K562 (cell line): ENCODE data around the gene SLC1A5. TPM values are rescaled to one million over a fixed set of nuclear protein-coding genes. Genes with fewer than 3 reads are reported as not detected.
A peak's percentile ranks its signal among the peaks of the same experiment; 100 is the strongest.

Source experiments
- ATAC-seq: fragments of 200-7000 bp; cut with Tn5 transposase; 3 replicates; pipeline ENCODE4 v1.9.1; 2020; ENCODE audit warnings: moderate library complexity
- BruUV-seq: library from RNA; stranded (reverse); fragments of 400-500 nt; replicated peaks from 2 replicates; lab custom pipeline; 2021; lab: Mats Ljungman, UMichigan
- CTCF ChIA-PET: fragments of 300-600 bp; formaldehyde crosslinking; extraction: SDS; loops from one replicate; lab custom pipeline; 2021; ENCODE audit warnings: low intra/inter-chr PET ratio; lab: Yijun Ruan, JAX
- POLR2A ChIA-PET: fragments of 300-600, 350-650 bp; sonication (Branson Sonifier 250); formaldehyde crosslinking; extraction: SDS; loops from one replicate; lab custom pipeline; 2021; ENCODE audit warnings: antibody characterized with exemption, inconsistent platforms; lab: Yijun Ruan, JAX
- DNase-seq, 4 experiments: peaks; one replicate each; pipeline versions ENCODE4 v3.0.0 to v3.0.0-alpha.2; 2011 to 2018; ENCODE audit warnings: low spot score in 3 of 4, mixed read lengths in 3 of 4; ENCODE audit errors: extremely low read depth in 1 of 4
- FAIRE-seq: peaks from 2 replicates; lab custom pipeline; 2011; peaks lifted over from hg19 to GRCh38; lab: Jason Lieb, UNC
- H2AFZ ChIP-seq: 2 replicates; pipeline ENCODE4 v1.6.0; 2011; ENCODE audit warnings: low read depth, low read length, control low read depth, inconsistent platforms
- H3K27ac ChIP-seq: fragments of 200-600 bp; 3 replicates; pipeline ENCODE4 v1.8.0; 2011; ENCODE audit warnings: low read depth, mild to moderate bottlenecking, control low read depth, inconsistent platforms, low read length, moderate library complexity, mixed read lengths; ENCODE audit errors: extremely low read depth
- H3K27me3 ChIP-seq, 2 experiments: fragments of 300-600 bp in 1 of 2; 2 replicates in 1 of 2; 3 replicates in 1 of 2; pipeline versions ENCODE4 v1.6.0 to v1.8.0; 2011; ENCODE audit warnings: inconsistent platforms in 2 of 2, low read length in 2 of 2, mild to moderate bottlenecking in 1 of 2, mixed read lengths in 1 of 2, moderate library complexity in 1 of 2; ENCODE audit not compliant: control insufficient read depth in 2 of 2, insufficient read depth in 2 of 2
- H3K36me3 ChIP-seq: fragments of 300-600 bp; 3 replicates; pipeline ENCODE4 v1.8.0; 2011; ENCODE audit warnings: mild to moderate bottlenecking, low read length, inconsistent platforms; ENCODE audit not compliant: control insufficient read depth, insufficient read depth
- H3K4me1 ChIP-seq, 2 experiments: fragments of 200-600 bp in 1 of 2; replicated peaks in 1 of 2; 2 replicates in 1 of 2; 3 replicates in 1 of 2; pipeline versions ENCODE4 v1.5.1 to v1.8.0; 2011; ENCODE audit warnings: inconsistent platforms in 2 of 2, low read length in 2 of 2, mild to moderate bottlenecking in 1 of 2, mixed read lengths in 1 of 2, moderate library complexity in 1 of 2; ENCODE audit not compliant: control insufficient read depth in 2 of 2, insufficient read depth in 2 of 2
- H3K4me2 ChIP-seq: 2 replicates; pipeline ENCODE4 v1.6.1; 2011; ENCODE audit warnings: low read length, control low read depth, inconsistent platforms, mixed read lengths; ENCODE audit not compliant: insufficient read depth
- H3K4me3 ChIP-seq: fragments of 200-600 bp; sonication (generic), shearing (Covaris generic); 2 replicates; pipeline ENCODE4 v1.5.1; 2016; ENCODE audit warnings: control low read depth, inconsistent platforms
- H3K79me2 ChIP-seq: fragments of 200-600 bp; 3 replicates; pipeline ENCODE4 v1.8.0; 2011; ENCODE audit warnings: low read length, inconsistent platforms; ENCODE audit not compliant: control insufficient read depth, insufficient read depth
- H3K9ac ChIP-seq, 2 experiments: 2 replicates each; pipeline versions ENCODE4 v1.6.0 to v1.6.1; 2011; ENCODE audit warnings: low read depth in 2 of 2, low read length in 2 of 2, control low read depth in 1 of 2, inconsistent platforms in 1 of 2, mild to moderate bottlenecking in 1 of 2, mixed read lengths in 1 of 2; ENCODE audit not compliant: insufficient read depth in 1 of 2
- H3K9me1 ChIP-seq: one replicate; pipeline ENCODE4 v1.6.0; 2011; ENCODE audit warnings: inconsistent platforms, mild to moderate bottlenecking, low read length, moderate library complexity; ENCODE audit not compliant: control insufficient read depth, insufficient read depth
- H3K9me3 ChIP-seq: replicated peaks from 2 replicates; pipeline ENCODE4 v1.5.1; 2011; ENCODE audit warnings: low read depth, low read length, inconsistent platforms; ENCODE audit not compliant: control insufficient read depth, insufficient read depth
- H4K20me1 ChIP-seq: replicated peaks from 2 replicates; pipeline ENCODE4 v1.6.1; 2011; ENCODE audit warnings: low read length, inconsistent platforms, mixed read lengths; ENCODE audit not compliant: control insufficient read depth, insufficient read depth
- BRCA1 ChIP-seq, 2 experiments: fragments of 450-650 bp in 1 of 2; sonication (generic) in 1 of 2; formaldehyde crosslinking in 1 of 2; IDR thresholded peaks; 2 replicates each; pipeline versions ENCODE4 v1.5.0 to v1.6.1; 2017 to 2020; ENCODE audit warnings: mild to moderate bottlenecking in 1 of 2, missing genetic modification reagents in 1 of 2
- CBX1 ChIP-seq: sonication (generic); IDR thresholded peaks from 2 replicates; pipeline ENCODE4 v1.6.1; 2016; ENCODE audit warnings: antibody characterized with exemption, low read depth, mild to moderate bottlenecking
- CBX5 ChIP-seq: IDR thresholded peaks from 2 replicates; pipeline ENCODE4 v1.6.1; 2014; ENCODE audit warnings: low read depth, borderline replicate concordance
- CREB1 ChIP-seq, 2 experiments: sonication (generic) in 1 of 2; formaldehyde crosslinking in 1 of 2; IDR thresholded peaks; 2 replicates each; pipeline versions ENCODE4 v1.6.1 to v1.8.0; 2012 to 2022; ENCODE audit warnings: inconsistent platforms in 1 of 2, mild to moderate bottlenecking in 1 of 2, missing genetic modification reagents in 1 of 2, moderate library complexity in 1 of 2
- CREB3 ChIP-seq: fragments of 450-650 bp; conservative IDR thresholded peaks from 2 replicates; pipeline ENCODE4 v1.6.1; 2016; ENCODE audit warnings: missing genetic modification characterization, low read depth, mild to moderate bottlenecking, missing compliant biosample characterization, moderate library complexity
- FOXP1 ChIP-seq: sonication (generic); formaldehyde crosslinking; IDR thresholded peaks from 2 replicates; pipeline ENCODE4 v1.8.0; 2022; ENCODE audit warnings: mild to moderate bottlenecking, missing genetic modification reagents
- GATAD2B ChIP-seq: fragments of 450-650 bp; IDR thresholded peaks from 2 replicates; pipeline ENCODE4 v1.6.1; 2017; ENCODE audit warnings: mild to moderate bottlenecking, borderline replicate concordance
- HCFC1 ChIP-seq: IDR thresholded peaks from 2 replicates; pipeline ENCODE4 v1.6.1; 2012; ENCODE audit warnings: low read depth, low read length, improper control_type of control experiment
- TCF3 ChIP-seq: sonication (generic); formaldehyde crosslinking; IDR thresholded peaks from 2 replicates; pipeline ENCODE4 v1.4.0; 2020; ENCODE audit warnings: mild to moderate bottlenecking, missing genetic modification reagents
- YBX1 ChIP-seq: fragments of 450-650 bp; IDR thresholded peaks from 2 replicates; pipeline ENCODE4 v1.7.1; 2016; ENCODE audit warnings: mild to moderate bottlenecking
- ZFP30 ChIP-seq: fragments of 250-450 bp; sonication (Bioruptor Pico); IDR thresholded peaks from 2 replicates; pipeline ENCODE4 v1.8.0; 2022; ENCODE audit warnings: moderate library complexity, mild to moderate bottlenecking, inconsistent platforms, borderline replicate concordance
- ZNF507 ChIP-seq: conservative IDR thresholded peaks from 2 replicates; pipeline ENCODE4 v1.6.1; 2017; ENCODE audit warnings: missing genetic modification characterization, missing compliant biosample characterization
- WGBS: fragments of 100-300 bp; shearing (Covaris generic); methylation state at CpG from one replicate; pipeline ENCODE4 v1.1.6; 2016; ENCODE audit warnings: low coverage, mixed read lengths; ENCODE audit not compliant: insufficient coverage; ENCODE audit errors: missing lambda C conversion rate; 5-methylcytosine and 5-hydroxymethylcytosine counted together
- in situ Hi-C: fragments of 300-500 bp; cut with MboI; formaldehyde crosslinking; loops from 4 replicates; pipeline ENCODE4 v1.15.0; 2018; ENCODE audit warnings: inconsistent platforms, mixed read lengths
- intact Hi-C: fragments of 100-400 bp; cut with micrococcal nuclease; formaldehyde crosslinking; loops from 2 replicates; pipeline ENCODE4 v1.14.2; 2022
- polyA plus RNA-seq, 8 experiments: library from polyadenylated mRNA; depleted of rRNA in 4 of 8; stranded (reverse) in 5 of 8; unstranded in 3 of 8; fragments of >200 nt; fragmentation: Nextera tagmentation in 2 of 8; fragmentation: Illumina TruSeq in 1 of 8; extraction: Ambion mirVana in 2 of 8; extraction: Trizol in 1 of 8; gene quantifications; 2 replicates each; pipeline versions ENCODE4 v1.2.1 to v1.2.3, GENCODE V29; 2011 to 2014; ENCODE audit warnings: inconsistent platforms in 1 of 8, missing spikeins in 1 of 8
- total RNA-seq, 7 experiments: library from RNA; depleted of rRNA in 6 of 7; stranded (reverse); fragments of >200 nt in 6 of 7; fragmentation: Illumina TruSeq in 2 of 7; extraction: Trizol in 2 of 7; gene quantifications; 2 replicates each; pipeline versions ENCODE4 v1.2.1 to v1.2.3, GENCODE V29; 2011 to 2021; ENCODE audit warnings: low replicate concordance in 1 of 7
- TF ChIP-seq, protein P1 (sequence below): fragments of 450-650 bp; formaldehyde crosslinking; IDR thresholded peaks from 2 replicates; pipeline ENCODE4 v1.4.0; 2020; ENCODE audit warnings: mild to moderate bottlenecking, moderate library complexity
- TF ChIP-seq, protein P2 (sequence below): fragments of 250-450 bp; sonication (Bioruptor Pico); IDR thresholded peaks from 2 replicates; pipeline ENCODE4 v1.5.0; 2021; ENCODE audit warnings: mild to moderate bottlenecking, moderate library complexity

The SLC1A5 gene
- total and polyA plus RNA-seq, 9 of the 15 experiments (the other 6 are each of a cell fraction or from before 2014, with no cell fraction given), result 31.2 to 417 (median 134) TPM

DNA sequence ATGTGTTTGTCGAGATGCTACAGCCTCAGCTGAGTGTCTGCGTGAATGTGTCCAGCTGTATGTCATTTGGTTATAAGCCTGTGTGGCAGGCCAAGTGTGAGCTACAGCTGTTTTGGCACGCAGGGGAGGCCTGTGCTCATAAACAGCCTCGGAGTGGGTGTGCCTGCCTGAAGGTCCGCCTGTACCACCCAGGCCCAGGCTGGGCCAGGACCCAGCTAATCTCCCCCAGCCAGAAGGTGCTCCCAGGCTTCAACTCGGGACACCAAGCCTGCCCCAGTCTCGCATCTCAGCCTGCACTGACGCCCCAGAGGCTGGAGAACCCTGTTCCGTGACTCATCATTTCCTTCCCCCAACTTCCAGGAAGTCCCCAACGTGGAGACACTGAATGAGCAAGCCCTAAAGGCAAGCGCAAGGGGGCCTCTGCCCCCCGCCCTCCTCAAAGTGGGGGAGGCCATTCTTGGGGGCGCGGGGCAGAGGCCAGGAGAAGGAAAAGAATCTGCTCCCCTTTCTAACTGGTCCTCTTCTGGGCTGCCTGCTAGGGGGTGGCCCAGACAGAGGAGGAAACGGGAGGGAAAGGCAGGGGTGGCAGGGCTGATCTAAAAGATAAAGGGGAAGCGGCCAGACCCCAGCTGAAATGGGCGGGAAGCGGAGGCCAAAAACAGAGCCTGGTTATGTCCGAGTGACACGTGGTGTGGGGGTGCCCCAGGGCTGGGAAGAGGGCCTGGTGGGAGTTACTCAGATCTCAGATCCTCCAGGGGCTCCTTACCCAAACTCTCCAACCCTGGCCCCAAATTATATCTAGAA, 2.0 kb downstream of the SLC1A5 start:
- DNase-seq (peak; percentile 75 to 97 (median 84)), ATAC-seq (peak; percentile 60), FAIRE-seq (peak; percentile 92)
- in situ Hi-C loops (no loop called here), intact Hi-C loops (loop anchor here (5.0 kb wide), 1 partner anchor 41 kb away; no protein-coding TSS in a partner anchor)
- CTCF ChIA-PET, result no interaction called here
- POLR2A ChIA-PET, result interaction anchor here (0.6 to 5.9 kb wide), 28 partner anchors 9 to 1785 kb away, joined by 3 to 89 read pairs (median 4); partner anchors contain the start of genes AP2S1 and DACT3
- H3K9me1 ChIP-seq, result peaks cover 5% of the 10 kb centered on the region
- no peaks in the 10 kb centered on the region for H3K27me3 ChIP-seq
- 0% methylated on average over 15 of the region's 20 CpGs for WGBS
- peak overlapping the region; percentile 92 for H3K4me2 ChIP-seq
- BruUV-seq, result TSS peak; percentile 72
- no peaks in the 10 kb centered on the region for H3K9me3 ChIP-seq
- H4K20me1 ChIP-seq, result peaks cover 52% of the 10 kb centered on the region
- H3K36me3 ChIP-seq, result peaks cover 52% of the 10 kb centered on the region
- no peak overlapping the region for H2AFZ ChIP-seq
- peak overlapping the region; percentile 91 for H3K4me3 ChIP-seq
- H3K4me1 ChIP-seq, result peaks cover 28 to 49% of the 10 kb centered on the region in 2 experiments
- H3K79me2 ChIP-seq, result peaks cover 72% of the 10 kb centered on the region
- peak overlapping the region; percentile 99 for H3K9ac ChIP-seq
- peak overlapping the region; percentile 95 for H3K27ac ChIP-seq
- TF ChIP-seq GATAD2B (no peak), CBX1 (0 out of 2 replicates have a peak, but pooled peaks have one; percentile 30), BRCA1 (IDR thresholded peaks at IDR 0.05) (no peak), BRCA1 (CRISPR knock-in tag; IDR thresholded peaks at IDR 0.05) (no peak), CBX5 (no peak), ZFP30 (CRISPR knock-in tag) (no peak), FOXP1 (no peak; the same call in none of the 2 replicates), YBX1 (no peak), CREB1 (IDR thresholded peaks at IDR 0.05) (peak; percentile 2; the same call in 1 of the 2 replicates), CREB1 (CRISPR knock-in tag; IDR thresholded peaks at IDR 0.05) (0 out of 2 replicates have a peak, but pooled peaks have one; percentile 32), HCFC1 (no peak; the same call in 1 of the 2 replicates), CREB3 (no peak), TCF3 (CRISPR knock-in tag) (peak; percentile 80), ZNF507 (no peak)
- TF ChIP-seq, protein P1, sequence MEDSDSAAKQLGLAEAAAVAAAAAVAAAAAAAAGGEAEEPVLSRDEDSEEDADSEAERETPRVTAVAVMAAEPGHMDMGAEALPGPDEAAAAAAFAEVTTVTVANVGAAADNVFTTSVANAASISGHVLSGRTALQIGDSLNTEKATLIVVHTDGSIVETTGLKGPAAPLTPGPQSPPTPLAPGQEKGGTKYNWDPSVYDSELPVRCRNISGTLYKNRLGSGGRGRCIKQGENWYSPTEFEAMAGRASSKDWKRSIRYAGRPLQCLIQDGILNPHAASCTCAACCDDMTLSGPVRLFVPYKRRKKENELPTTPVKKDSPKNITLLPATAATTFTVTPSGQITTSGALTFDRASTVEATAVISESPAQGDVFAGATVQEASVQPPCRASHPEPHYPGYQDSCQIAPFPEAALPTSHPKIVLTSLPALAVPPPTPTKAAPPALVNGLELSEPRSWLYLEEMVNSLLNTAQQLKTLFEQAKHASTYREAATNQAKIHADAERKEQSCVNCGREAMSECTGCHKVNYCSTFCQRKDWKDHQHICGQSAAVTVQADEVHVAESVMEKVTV (CRISPR knock-in tag), result peak; percentile 13; the same call in 1 of the 2 replicates
- TF ChIP-seq, protein P2, sequence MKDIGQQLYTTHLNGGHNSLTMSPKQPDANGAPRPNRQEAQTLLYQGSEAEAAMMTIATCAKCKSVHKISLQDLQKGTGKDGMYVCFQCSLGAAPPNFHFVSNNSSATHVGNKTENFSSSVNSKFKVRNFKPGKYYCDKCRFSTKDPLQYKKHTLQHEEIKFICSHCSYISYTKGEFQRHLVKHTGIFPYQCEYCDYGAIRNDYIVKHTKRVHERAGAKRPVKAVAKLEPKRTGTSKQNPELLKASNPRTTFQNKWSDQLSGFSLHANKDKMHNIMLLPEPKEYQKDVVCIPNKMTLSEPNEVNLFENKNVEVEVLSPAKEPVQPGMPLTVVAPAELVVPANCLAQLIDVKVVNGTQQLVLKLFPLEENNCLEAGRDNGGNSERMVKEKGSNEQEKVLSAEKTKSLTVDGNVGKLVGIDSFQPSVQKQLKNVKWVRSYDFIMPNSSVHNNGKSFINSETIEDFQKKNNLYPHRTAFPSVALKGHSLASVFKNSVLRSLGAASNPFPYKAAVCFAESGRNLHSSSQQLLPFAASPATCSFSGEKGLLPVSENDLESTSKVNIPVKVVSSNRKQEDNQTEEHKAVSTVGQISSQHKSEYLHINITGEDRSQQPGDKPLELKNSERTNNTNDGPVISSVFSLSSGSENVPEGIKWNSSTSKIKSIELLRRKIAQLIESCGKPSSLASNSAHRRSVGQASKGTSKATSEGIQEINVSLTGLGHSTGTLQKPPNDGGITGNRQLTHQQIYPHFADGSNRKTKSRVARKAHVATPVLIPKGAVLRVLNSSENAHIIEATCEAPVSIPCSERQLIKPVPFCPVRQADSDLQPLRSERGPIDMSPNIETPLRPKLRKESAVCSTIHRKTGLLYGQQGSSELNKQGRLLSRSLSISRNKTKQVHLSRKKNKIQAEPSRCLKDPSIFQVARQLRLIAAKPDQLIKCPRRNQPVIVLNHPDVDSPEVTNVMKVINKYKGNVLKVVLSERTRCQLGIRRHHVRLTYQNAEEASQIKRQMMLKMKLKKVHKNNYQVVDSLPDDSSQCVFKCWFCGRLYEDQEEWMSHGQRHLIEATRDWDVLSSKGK, result no peak
